Dendritic cell treated with granulocyte-macrophage colony-stimulating factor and Interleukin-4, amounts not matched to agents 40 ng/mL and 50 ng/mL, for 4 days (primary cell): ENCODE results near the gene TASL.
A peak's percentile ranks its signal among the peaks of the same experiment; 100 is the strongest.
"Not testable (repeated sequence)": the region's sequence is repeated elsewhere in the genome, so short reads cannot be mapped to it uniquely, and the experiment has no call there.

Source experiments
- H3K27ac Mint-ChIP-seq: one replicate; pipeline ENCODE4 v1.8.0; 2022; ENCODE audit warnings: mild to moderate bottlenecking, mixed read lengths
- H3K27me3 Mint-ChIP-seq: one replicate; pipeline ENCODE4 v1.8.0; 2022; ENCODE audit warnings: mild to moderate bottlenecking, mixed read lengths
- H3K36me3 Mint-ChIP-seq: one replicate; pipeline ENCODE4 v1.8.0; 2022; ENCODE audit warnings: low read depth, mixed read lengths
- H3K4me1 Mint-ChIP-seq: one replicate; pipeline ENCODE4 v1.8.0; 2022; ENCODE audit warnings: low read depth, mixed read lengths
- H3K4me3 Mint-ChIP-seq: one replicate; pipeline ENCODE4 v1.8.0; 2022; ENCODE audit warnings: mild to moderate bottlenecking, moderate library complexity, mixed read lengths
- H3K9me3 Mint-ChIP-seq: one replicate; pipeline ENCODE4 v1.8.0; 2022; ENCODE audit warnings: mixed read lengths
- intact Hi-C: fragments of 100-400 bp; cut with micrococcal nuclease; formaldehyde crosslinking; loops from one replicate; pipeline ENCODE4 v1.15.0; 2022

The TASL gene

DNA sequence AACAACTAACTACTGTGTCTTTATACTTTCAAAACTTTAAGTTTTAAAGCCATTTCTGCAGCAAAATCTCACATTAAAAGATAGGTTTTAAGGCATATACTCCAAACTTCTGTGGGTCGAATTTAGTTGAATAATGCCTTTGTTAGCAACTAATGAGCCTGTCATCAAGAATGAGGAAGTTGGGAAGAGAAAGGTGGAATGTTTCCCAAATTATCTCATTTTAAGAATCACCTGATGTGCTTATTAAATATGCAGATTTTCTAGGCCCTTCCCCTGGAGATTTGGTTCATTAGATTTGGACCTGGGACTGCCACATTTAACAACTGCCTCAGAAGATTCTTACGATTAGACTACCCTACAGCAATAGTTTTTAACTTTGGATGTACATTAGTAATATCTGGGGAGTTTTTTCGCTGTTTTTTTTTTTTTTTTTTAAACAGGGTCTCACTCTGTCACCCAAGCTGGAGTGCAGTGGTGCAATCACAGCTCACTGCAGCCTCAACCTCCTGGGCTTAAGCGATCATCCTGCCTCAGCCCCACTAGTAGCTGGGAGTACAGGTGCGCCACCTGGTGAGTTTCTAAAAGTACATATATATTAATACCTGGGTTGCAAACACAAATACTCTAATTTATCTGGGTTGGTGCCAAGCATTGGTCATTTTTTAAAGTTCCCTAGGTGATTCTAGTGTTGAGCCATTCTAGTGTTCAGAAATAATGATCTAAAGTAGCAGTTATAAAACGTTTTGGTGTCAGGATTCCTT, 16.1 kb upstream of the TASL start:
- H3K4me3 Mint-ChIP-seq: no peak overlapping the region
- intact Hi-C loops: no loop called here
- H3K4me1 Mint-ChIP-seq: peaks cover 25% of the 10 kb centered on the region
- H3K27me3 Mint-ChIP-seq: no peaks in the 10 kb centered on the region
- peak overlapping the region; percentile 73 for H3K27ac Mint-ChIP-seq
- no peaks in the 10 kb centered on the region for H3K9me3 Mint-ChIP-seq
- H3K36me3 Mint-ChIP-seq: no peaks in the 10 kb centered on the region

DNA sequence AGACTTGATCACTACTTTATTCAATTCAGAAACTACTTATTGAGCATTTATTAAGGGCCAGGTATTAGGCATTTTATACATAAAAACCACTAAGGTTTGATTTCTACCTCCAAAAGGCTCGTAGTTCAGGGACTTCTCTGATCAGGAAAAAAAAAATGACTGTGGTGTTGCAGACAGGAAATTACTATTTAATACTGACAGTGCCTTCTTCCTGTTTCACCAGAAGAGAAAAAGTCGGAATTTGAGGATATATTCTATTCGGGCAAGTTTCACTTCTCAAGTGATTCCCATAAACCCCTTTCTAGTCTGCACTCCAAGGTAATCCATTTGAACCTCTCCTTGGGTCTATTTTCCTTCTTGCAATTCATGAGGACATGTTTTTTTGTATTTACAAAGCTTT, 15.3 kb upstream of the TASL start:
- peaks cover 17% of the 10 kb centered on the region for H3K4me1 Mint-ChIP-seq
- intact Hi-C loops: no loop called here
- H3K27ac Mint-ChIP-seq: peak overlapping the region; percentile 73
- H3K4me3 Mint-ChIP-seq: peak overlapping the region; percentile 23
- H3K36me3 Mint-ChIP-seq: no peaks in the 10 kb centered on the region
- no peaks in the 10 kb centered on the region for H3K9me3 Mint-ChIP-seq
- H3K27me3 Mint-ChIP-seq: no peaks in the 10 kb centered on the region

DNA sequence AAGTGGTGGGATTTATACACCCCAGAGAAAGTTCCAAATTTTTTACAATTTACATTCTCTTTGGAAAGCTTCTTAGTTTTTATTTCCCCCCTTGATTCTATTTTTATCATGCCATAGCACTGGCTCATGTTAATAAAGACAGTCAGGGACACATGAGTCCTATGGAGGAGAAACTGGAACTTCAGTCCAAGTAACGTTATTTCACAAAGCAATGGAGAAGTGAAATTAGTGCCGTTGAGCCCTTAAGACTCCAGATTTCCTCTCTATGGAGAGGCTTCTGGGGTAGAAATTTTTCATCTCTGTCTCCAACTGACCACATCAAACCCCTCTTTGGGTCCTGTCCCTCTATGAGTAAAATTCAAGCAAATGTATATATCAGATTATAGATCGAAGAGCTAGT, 12.8 kb upstream of the TASL start:
- intact Hi-C loops: no loop called here
- peak overlapping the region; percentile 42 for H3K4me3 Mint-ChIP-seq
- no peaks in the 10 kb centered on the region for H3K27me3 Mint-ChIP-seq
- peak overlapping the region; percentile 82 for H3K27ac Mint-ChIP-seq
- H3K9me3 Mint-ChIP-seq: peaks cover 9% of the 10 kb centered on the region
- H3K36me3 Mint-ChIP-seq: peaks cover 5% of the 10 kb centered on the region
- H3K4me1 Mint-ChIP-seq: peaks cover 10% of the 10 kb centered on the region

DNA sequence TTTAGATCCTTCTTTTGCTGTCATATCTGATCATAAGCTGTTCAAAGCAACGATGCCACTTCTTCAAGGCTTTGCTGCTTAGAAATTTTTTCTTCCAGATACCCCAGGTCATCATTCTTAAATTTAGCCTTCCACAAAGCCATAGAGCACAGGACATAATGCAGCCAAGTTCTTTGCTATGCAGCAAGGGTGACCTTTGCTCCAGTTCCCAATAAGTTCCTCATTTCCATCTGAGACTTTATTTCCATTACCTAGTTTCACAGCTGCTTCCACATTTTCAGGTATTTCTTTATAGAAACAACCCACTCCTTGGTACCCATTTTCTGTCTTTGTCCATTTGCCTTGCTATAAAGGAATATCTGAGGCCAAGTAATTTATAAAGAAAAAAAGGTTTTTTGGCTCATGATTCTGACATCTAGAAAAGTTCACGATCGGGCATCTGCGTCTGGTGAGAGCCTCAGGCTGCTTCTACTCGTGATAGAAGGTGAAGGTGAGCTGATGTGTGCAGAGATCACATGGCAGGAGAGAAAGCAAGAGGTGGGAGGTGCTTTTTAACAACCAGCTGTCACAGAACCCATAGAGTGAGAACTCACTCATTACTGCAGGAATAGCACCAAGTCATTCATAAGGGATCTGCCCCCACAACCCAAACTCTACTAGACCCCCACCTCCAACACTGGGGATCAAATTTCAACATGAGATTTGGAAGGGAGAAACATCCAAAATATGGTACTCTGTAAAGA, 11.8 kb upstream of the TASL start:
- peak overlapping the region; percentile 37 for H3K4me3 Mint-ChIP-seq
- no peaks in the 10 kb centered on the region for H3K27me3 Mint-ChIP-seq
- peak overlapping the region; percentile 70 for H3K27ac Mint-ChIP-seq
- H3K4me1 Mint-ChIP-seq: peaks cover 10% of the 10 kb centered on the region
- H3K36me3 Mint-ChIP-seq: peaks cover 5% of the 10 kb centered on the region
- intact Hi-C loops: no loop called here
- H3K9me3 Mint-ChIP-seq: peaks cover 9% of the 10 kb centered on the region

DNA sequence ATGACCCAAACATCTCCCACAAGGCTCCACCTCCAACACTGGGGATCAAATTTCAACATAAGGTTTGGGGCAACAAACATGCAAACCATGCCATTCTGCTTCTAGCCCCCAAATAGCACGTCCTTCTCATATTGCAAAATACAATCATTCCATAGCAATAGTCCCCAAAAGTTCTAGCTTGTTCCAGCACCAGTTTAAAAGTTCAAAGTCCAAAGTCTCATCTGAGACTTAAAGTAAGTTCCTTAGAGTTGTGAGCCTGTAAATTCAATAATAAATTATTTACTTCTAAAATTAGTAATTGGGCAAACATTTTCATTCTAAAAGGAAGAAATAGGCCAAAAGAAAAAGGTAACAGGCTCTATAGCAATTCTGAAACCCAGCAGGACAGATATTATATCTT, 8.9 kb upstream of the TASL start:
- peaks cover 5% of the 10 kb centered on the region for H3K36me3 Mint-ChIP-seq
- H3K4me3 Mint-ChIP-seq: no peak overlapping the region
- no peaks in the 10 kb centered on the region for H3K27me3 Mint-ChIP-seq
- peaks cover 9% of the 10 kb centered on the region for H3K9me3 Mint-ChIP-seq
- H3K27ac Mint-ChIP-seq: no peak overlapping the region
- peaks cover 10% of the 10 kb centered on the region for H3K4me1 Mint-ChIP-seq
- intact Hi-C loops: no loop called here

DNA sequence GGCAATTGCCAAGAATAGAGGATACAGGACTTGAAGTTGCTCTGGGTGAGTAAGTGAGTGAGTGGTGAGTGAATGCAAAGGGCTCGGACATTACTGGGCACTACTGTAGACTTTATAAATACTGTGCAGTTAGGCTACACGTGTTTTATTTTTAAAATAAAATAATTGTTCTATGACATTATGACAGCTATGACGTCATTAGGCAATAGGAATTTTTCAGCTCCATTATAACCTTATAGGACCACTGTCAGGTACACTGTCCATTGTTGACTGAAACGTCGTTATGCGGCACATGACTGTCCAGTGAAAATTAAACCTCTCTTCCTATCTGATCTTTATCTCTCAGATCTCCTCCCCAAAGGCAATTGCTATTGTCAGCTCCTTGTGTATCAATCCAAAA, 5.1 kb upstream of the TASL start:
- Mint-ChIP-seq H3K4me3 (no peak overlapping the region), H3K27ac (no peak overlapping the region), H3K9me3 (peaks cover 9% of the 10 kb centered on the region), H3K36me3 (peaks cover 7% of the 10 kb centered on the region), H3K27me3 (no peaks in the 10 kb centered on the region), H3K4me1 (peaks cover 11% of the 10 kb centered on the region)
- intact Hi-C loops: no loop called here

DNA sequence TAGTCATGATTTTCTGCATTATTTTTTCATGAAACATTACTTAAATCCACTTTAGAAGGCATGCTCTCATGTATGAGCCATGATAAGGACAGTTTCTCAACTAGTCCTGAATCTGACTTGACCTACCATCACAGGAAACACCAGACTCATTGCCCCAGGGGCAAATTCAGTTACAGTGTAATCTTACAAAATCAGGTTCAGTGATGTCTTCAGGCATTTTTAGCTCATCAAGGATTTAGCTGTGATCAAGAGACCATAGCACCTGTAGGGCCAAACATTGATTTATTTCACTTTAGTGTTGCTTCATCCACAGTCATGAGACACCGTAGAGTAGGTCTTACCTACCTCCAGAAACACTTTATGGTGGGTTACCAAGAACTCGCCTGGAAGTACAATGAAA, 3.1 kb upstream of the TASL start:
- Mint-ChIP-seq H3K4me1 (peaks cover 11% of the 10 kb centered on the region), H3K36me3 (peaks cover 17% of the 10 kb centered on the region), H3K27me3 (no peaks in the 10 kb centered on the region), H3K27ac (no peak overlapping the region), H3K9me3 (no peaks in the 10 kb centered on the region), H3K4me3 (no peak overlapping the region)
- intact Hi-C loops: no loop called here

DNA sequence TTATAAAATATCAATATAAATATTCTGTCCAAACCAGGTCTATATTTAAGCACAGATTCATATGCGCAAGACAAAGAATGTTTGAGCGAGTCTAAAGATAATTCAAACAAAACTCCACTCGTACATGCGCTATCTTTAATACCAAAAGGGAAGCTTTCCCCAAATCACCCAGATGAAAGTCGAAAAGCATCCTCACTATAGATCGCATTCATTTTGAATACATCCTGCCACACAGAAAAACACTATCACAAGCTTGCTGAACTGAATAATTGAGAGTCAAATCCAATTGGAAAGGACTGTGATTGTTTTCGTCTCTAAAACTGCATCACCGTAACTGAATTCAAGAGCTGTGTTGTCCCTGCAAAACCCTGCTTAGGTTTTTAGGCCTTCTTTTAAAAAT, 685 bp downstream of the TASL start:
- intact Hi-C loops: loop anchor here (2.0 to 10.0 kb wide), 2 partner anchors 36 to 78 kb away; partner anchors contain the start of gene GK
- peaks cover 19% of the 10 kb centered on the region for H3K4me1 Mint-ChIP-seq

DNA sequence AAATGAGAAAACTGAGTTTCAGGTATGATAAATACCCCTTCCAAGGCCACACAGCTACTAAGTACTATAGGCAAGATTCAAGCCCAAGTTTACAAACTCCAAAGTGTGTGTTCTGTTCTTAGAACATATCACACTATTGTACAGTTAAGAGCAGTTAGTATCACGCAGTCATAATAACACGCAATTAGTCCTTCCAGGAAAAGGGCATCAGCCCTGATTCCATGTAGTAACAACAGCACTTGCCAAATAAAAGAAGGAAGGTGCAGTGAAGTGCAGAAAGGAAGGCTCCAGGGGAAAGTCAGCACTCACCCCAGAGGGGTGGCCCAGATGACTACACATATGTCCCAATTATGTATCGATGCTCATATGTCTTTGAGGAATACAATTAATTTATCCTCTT, 4.4 kb downstream of the TASL start:
- Mint-ChIP-seq H3K4me3 (peak overlapping the region; percentile 88), H3K9me3 (no peaks in the 10 kb centered on the region), H3K4me1 (peaks cover 31% of the 10 kb centered on the region), H3K27me3 (no peaks in the 10 kb centered on the region), H3K27ac (peak overlapping the region; percentile 78), H3K36me3 (peaks cover 67% of the 10 kb centered on the region)
- intact Hi-C loops: loop anchor here (5.0 to 10.0 kb wide), 2 partner anchors 82 to 139 kb away; partner anchors contain the start of gene GK

More for the DNA sequence above, 685 bp downstream of the TASL start:
- peak overlapping the region; percentile 80 for H3K4me3 Mint-ChIP-seq
- H3K9me3 Mint-ChIP-seq: no peaks in the 10 kb centered on the region
- no peaks in the 10 kb centered on the region for H3K27me3 Mint-ChIP-seq
- H3K36me3 Mint-ChIP-seq: peaks cover 33% of the 10 kb centered on the region
- H3K27ac Mint-ChIP-seq: peak overlapping the region; percentile 96

DNA sequence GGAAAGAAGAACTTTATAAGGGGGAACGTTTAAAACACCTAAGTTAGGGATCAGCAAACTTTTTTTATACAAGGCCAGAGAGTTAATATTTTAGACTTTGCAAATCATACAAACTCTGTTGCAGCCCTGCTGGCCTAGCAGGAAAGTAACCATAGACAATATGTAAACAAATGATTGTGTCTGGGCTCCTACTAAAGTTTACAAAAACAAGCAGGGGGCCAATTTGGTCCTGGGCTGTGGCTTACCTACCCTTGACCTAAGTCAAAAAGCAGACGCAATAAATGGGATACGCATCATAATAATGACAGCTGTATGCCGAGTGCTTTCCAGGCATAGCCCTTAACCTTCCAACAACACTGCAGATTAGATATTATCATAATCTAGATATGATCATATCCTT, 4.9 kb downstream of the TASL start:
- no peaks in the 10 kb centered on the region for H3K27me3 Mint-ChIP-seq
- intact Hi-C loops: loop anchor here (5.0 to 10.0 kb wide), 2 partner anchors 82 to 140 kb away; partner anchors contain the start of gene GK
- peaks cover 35% of the 10 kb centered on the region for H3K4me1 Mint-ChIP-seq
- peak overlapping the region; percentile 61 for H3K4me3 Mint-ChIP-seq
- H3K9me3 Mint-ChIP-seq: no peaks in the 10 kb centered on the region
- peak overlapping the region; percentile 78 for H3K27ac Mint-ChIP-seq
- H3K36me3 Mint-ChIP-seq: peaks cover 70% of the 10 kb centered on the region

DNA sequence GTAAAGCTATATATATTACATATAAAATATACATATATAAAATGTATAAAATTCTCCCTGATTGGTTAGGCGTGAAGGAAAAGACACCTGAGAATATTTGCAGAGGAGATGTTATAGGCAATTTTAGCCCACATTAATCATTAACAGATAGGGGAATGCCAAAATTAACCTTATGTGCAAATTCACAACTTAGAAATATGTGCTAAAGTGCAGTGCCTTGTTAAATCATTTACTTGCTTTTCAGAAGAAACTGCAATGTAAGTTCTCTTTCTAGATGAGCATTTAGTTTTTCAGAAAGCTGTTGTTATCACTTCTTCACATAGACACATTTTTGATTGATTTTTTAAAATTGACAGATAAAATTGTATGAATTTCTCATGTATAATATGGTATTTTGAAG, 5.6 kb downstream of the TASL start:
- Mint-ChIP-seq H3K27me3 (no peaks in the 10 kb centered on the region), H3K4me3 (no peak overlapping the region), H3K36me3 (peaks cover 68% of the 10 kb centered on the region), H3K4me1 (peaks cover 35% of the 10 kb centered on the region), H3K27ac (peak overlapping the region; percentile 37), H3K9me3 (no peaks in the 10 kb centered on the region)
- intact Hi-C loops: loop anchor here (5.0 to 10.0 kb wide), 2 partner anchors 83 to 140 kb away; partner anchors contain the start of gene GK

DNA sequence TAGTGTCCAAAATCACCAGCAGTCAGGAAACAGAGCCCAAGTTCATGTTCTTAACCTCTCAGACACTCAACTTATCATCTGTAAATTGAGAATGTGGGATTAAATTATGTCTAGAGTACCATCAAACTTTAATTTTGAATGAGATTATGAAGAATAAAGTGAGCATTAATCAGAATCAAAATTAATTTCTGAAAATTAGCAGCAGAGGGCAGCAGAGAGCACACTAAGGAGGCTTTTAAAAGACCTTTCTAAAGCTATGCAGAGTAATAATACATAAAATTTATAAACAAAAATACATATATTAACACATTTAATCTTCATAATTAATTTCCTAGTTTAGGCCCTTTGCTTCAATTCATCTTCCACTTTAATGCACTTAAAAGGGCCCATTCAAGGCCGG, 7.1 kb downstream of the TASL start:
- Mint-ChIP-seq H3K4me1 (peaks cover 40% of the 10 kb centered on the region), H3K27ac (peak overlapping the region; percentile 81), H3K9me3 (no peaks in the 10 kb centered on the region), H3K36me3 (peaks cover 66% of the 10 kb centered on the region), H3K27me3 (no peaks in the 10 kb centered on the region), H3K4me3 (peak overlapping the region; percentile 82)
- intact Hi-C loops: loop anchor here (5.0 to 10.0 kb wide), 2 partner anchors 84 to 142 kb away; partner anchors contain the start of gene GK

DNA sequence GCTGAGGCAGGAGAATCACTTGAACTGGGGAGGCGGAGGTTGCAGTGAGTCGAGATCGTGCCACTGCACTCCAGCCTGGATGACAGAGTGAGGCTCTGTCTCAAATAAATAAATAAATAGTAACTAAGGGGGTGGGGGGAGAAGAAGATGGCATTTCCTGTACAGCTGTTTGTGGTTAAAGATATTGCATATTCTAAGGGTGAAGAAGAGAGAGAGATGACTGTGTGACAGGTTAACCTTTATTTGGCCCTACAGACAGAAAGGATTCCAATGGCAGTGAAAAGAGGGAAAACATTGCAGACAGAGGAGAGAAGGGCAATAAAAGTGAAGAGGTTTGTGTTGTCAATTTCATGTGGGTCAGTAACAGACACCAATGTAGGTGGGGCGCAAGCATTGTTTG, 9.4 kb downstream of the TASL start:
- H3K27ac Mint-ChIP-seq: peak overlapping the region; percentile 73
- H3K27me3 Mint-ChIP-seq: no peaks in the 10 kb centered on the region
- peaks cover under 1% of the 10 kb centered on the region for H3K9me3 Mint-ChIP-seq
- intact Hi-C loops: no loop called here
- peaks cover 73% of the 10 kb centered on the region for H3K36me3 Mint-ChIP-seq
- peak overlapping the region; percentile 30 for H3K4me3 Mint-ChIP-seq
- peaks cover 45% of the 10 kb centered on the region for H3K4me1 Mint-ChIP-seq

DNA sequence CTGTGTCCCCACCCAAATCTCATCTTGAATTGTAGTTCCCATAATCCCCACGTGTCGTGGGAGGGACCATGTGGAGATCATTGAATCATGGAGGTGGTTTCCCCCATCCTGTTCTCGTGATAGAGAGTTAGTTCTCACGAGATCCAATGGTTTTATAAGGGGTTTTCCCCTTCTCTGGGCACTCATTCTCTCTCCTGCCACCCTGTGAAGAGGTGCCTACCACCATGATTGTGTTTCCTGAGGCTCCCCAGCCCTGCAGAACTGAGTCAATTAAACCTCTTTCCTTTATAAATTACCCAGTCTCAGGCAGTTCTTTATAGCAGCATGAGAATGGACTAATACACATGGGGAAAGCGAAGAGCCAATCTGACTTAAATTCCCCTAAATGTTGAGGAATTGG, 14.5 kb downstream of the TASL start:
- intact Hi-C loops, H3K27me3 Mint-ChIP-seq, H3K4me3 Mint-ChIP-seq, H3K9me3 Mint-ChIP-seq: not testable (repeated sequence)
- Mint-ChIP-seq H3K36me3 (peaks cover 82% of the 10 kb centered on the region), H3K27ac (peak overlapping the region; percentile 74), H3K4me1 (peaks cover 39% of the 10 kb centered on the region)
